ENCODE results near the gene ACOX3. TPM values are rescaled to one million over a fixed set of nuclear protein-coding genes. Genes with fewer than 3 reads are reported as not detected.

ACOX3 gene
- total and polyA plus RNA-seq, 10 of the 15 experiments (the other 5 are each of a cell fraction or from before 2014, with no cell fraction given) = 2.0 to 24.5 (median 14.0) TPM

GRCh38 chr4:8372506-8372905 lies 68.0 kb downstream of the ACOX3 start:
- ChIA-PET SMC1A (ENCODE audit: uncharacterized antibody, unreplicated experiment) (no interaction called here), CTCF (no interaction called here), POLR2A (no interaction called here), RAD21 (ENCODE audit: unreplicated experiment) (no interaction called here)
- in situ Hi-C loops (cut with MboI) = no loop called here
- ATAC-seq (no peak), FAIRE-seq (no peak), DNase-seq (ENCODE audit: low read depth, low spot score) (no peak)
- no TSS peak for BruUV-seq (replicated peaks)
- H3K4me2 ChIP-seq (ENCODE audit: control insufficient read depth, insufficient read depth) = no peak overlapping the region
- intact Hi-C loops (cut with micrococcal nuclease; ENCODE audit: unreplicated experiment) = no loop called here
- H3K9me3 ChIP-seq (replicated peaks; ENCODE audit: control insufficient read depth, insufficient read depth, low read length) = no peaks in the 10 kb centered on the region
- H3K27ac ChIP-seq (ENCODE audit: control insufficient read depth, insufficient read depth) = no peak overlapping the region
- H3K79me2 ChIP-seq (ENCODE audit: control insufficient read depth, insufficient read depth, low read length) = no peaks in the 10 kb centered on the region
- H2AFZ ChIP-seq (ENCODE audit: control insufficient read depth, low read depth, low read length) = no peak overlapping the region
- no peaks in the 10 kb centered on the region for H3K27me3 ChIP-seq (replicated peaks in 1 of 2; ENCODE audit: control insufficient read depth in 2 of 2, insufficient read depth in 2 of 2, low read length in 1 of 2)
- 88% methylated on average over 13 of the region's 13 CpGs for WGBS (ENCODE audit: insufficient coverage, insufficient replicate concordance, low lambda C conversion rate, missing lambda C conversion rate)
- no peak overlapping the region for H3K4me3 ChIP-seq
- no peak overlapping the region for H3K9ac ChIP-seq (ENCODE audit: control insufficient read depth, insufficient read depth, low read length)
- no peaks in the 10 kb centered on the region for H3K36me3 ChIP-seq (ENCODE audit: control insufficient read depth in 2 of 2, insufficient read depth in 2 of 2, low read length in 1 of 2)
- no peaks in the 10 kb centered on the region for H3K4me1 ChIP-seq (ENCODE audit: control insufficient read depth, insufficient read depth, low read length)
- no peaks in the 10 kb centered on the region for H4K20me1 ChIP-seq (ENCODE audit: control insufficient read depth, insufficient read depth)
- TF ChIP-seq BCL3 (IDR thresholded peaks at IDR 0.05; ENCODE audit: borderline replicate concordance, insufficient read depth, low read depth, low read length, poor library complexity, severe bottlenecking) = no peak
- TF ChIP-seq BMI1 (IDR thresholded peaks at IDR 0.05; ENCODE audit: borderline replicate concordance) = no peak
- TF ChIP-seq CBFB (IDR thresholded peaks at IDR 0.05; ENCODE audit: low read depth) = no peak
- no peak for TF ChIP-seq CUX1 (IDR thresholded peaks at IDR 0.05; ENCODE audit: insufficient replicate concordance, low read depth, low read length)
- TF ChIP-seq ZBTB11 (CRISPR knock-in tag; IDR thresholded peaks at IDR 0.05) = no peak
- TF ChIP-seq CTCF (IDR thresholded peaks at IDR 0.05 in 2 of 3, conservative IDR thresholded peaks at IDR 0.05 in 1 of 3; ENCODE audit: control insufficient read depth in 2 of 3, extremely low read depth in 1 of 3, insufficient read depth in 1 of 3, low read depth in 3 of 3, low read length in 3 of 3) = no peak
- no peak for TF ChIP-seq FOS (IDR thresholded peaks at IDR 0.05; ENCODE audit: borderline replicate concordance, extremely low read depth, insufficient read length)
- TF ChIP-seq YY1 (IDR thresholded peaks at IDR 0.05; ENCODE audit: low read depth, low read length) = no peak
- TF ChIP-seq RBBP5 (conservative IDR thresholded peaks at IDR 0.05) = no peak
- no peak for TF ChIP-seq BACH1 (IDR thresholded peaks at IDR 0.05; ENCODE audit: borderline replicate concordance)
- no peak for TF ChIP-seq PAX5 (IDR thresholded peaks at IDR 0.05; ENCODE audit: borderline replicate concordance, low read depth, low read length)
